DOHH2 (cell line): Measurements from ENCODE around the gene FMOD.
A peak's percentile ranks its signal among the peaks of the same experiment; 100 is the strongest.

Source experiments
- H3F3A ChIP-seq: fragments of 200-600 bp; sonication (generic), shearing (Covaris generic); 2 replicates; pipeline ENCODE4 v1.6.0; 2016; ENCODE audit warnings: antibody characterized with exemption, mild to moderate bottlenecking; ENCODE audit not compliant: control insufficient read depth, insufficient read depth
- H3K27ac ChIP-seq: fragments of 200-600 bp; sonication (generic); 2 replicates; pipeline ENCODE4 v1.5.1; 2014; ENCODE audit warnings: low read depth, mild to moderate bottlenecking, low read length, moderate library complexity
- H3K27me3 ChIP-seq: fragments of 200-600 bp; sonication (generic); 2 replicates; pipeline ENCODE4 v1.6.1; 2014; ENCODE audit warnings: mild to moderate bottlenecking, low read length, mixed read lengths; ENCODE audit not compliant: control insufficient read depth
- H3K36me3 ChIP-seq: fragments of 200-600 bp; sonication (generic); 2 replicates; pipeline ENCODE4 v1.6.1; 2014; ENCODE audit warnings: mild to moderate bottlenecking, low read length, moderate library complexity, mixed read lengths; ENCODE audit not compliant: control insufficient read depth
- H3K4me1 ChIP-seq: fragments of 200-600 bp; sonication (generic); 2 replicates; pipeline ENCODE4 v1.6.1; 2014; ENCODE audit warnings: mild to moderate bottlenecking, low read length, mixed read lengths; ENCODE audit not compliant: control insufficient read depth
- H3K4me2 ChIP-seq: fragments of 200-600 bp; sonication (generic); 2 replicates; pipeline ENCODE4 v1.6.0; 2014; ENCODE audit warnings: mild to moderate bottlenecking, low read length, moderate library complexity
- H3K4me3 ChIP-seq: fragments of 200-600 bp; sonication (generic); 2 replicates; pipeline ENCODE4 v1.5.1; 2014; ENCODE audit warnings: mild to moderate bottlenecking, low read length, mixed read lengths
- H3K79me2 ChIP-seq: fragments of 200-600 bp; sonication (generic); 2 replicates; pipeline ENCODE4 v1.6.1; 2014; ENCODE audit warnings: mild to moderate bottlenecking, low read length, mixed read lengths; ENCODE audit not compliant: control insufficient read depth
- H3K9me2 ChIP-seq: fragments of 200-600 bp; sonication (generic); replicated peaks from 2 replicates; pipeline ENCODE4 v1.6.1; 2014; ENCODE audit warnings: mild to moderate bottlenecking, low read length, mixed read lengths; ENCODE audit not compliant: control insufficient read depth
- H3K9me3 ChIP-seq: fragments of 200-600 bp; sonication (generic); 2 replicates; pipeline ENCODE4 v1.6.1; 2014; ENCODE audit warnings: antibody characterized with exemption, low read length, mixed read lengths; ENCODE audit not compliant: control insufficient read depth, insufficient read depth
- H4K20me1 ChIP-seq: fragments of 200-600 bp; sonication (generic); 2 replicates; pipeline ENCODE4 v1.6.0; 2014; ENCODE audit warnings: low read depth, mild to moderate bottlenecking, antibody characterized with exemption, low read length, moderate library complexity; ENCODE audit not compliant: control insufficient read depth, insufficient read depth
- EZH2phosphoT487 ChIP-seq: fragments of 200-600 bp; sonication (generic); IDR thresholded peaks from 2 replicates; pipeline ENCODE4 v1.6.1; 2017; ENCODE audit warnings: borderline replicate concordance, mild to moderate bottlenecking, antibody characterized with exemption, low read length, moderate library complexity, mixed read lengths
- TF ChIP-seq, protein P1 (sequence below): fragments of 200-600 bp; sonication (generic); IDR thresholded peaks from one replicate; pipeline ENCODE4 v1.5.1; 2014; ENCODE audit warnings: antibody characterized with exemption, mild to moderate bottlenecking, low read depth, low read length; ENCODE audit not compliant: poor library complexity, severe bottlenecking

Gene FMOD

GRCh38 chr1:203328714-203329122, 22.2 kb downstream of the FMOD start:
- no peak overlapping the region for H3K4me3 ChIP-seq
- H3K4me2 ChIP-seq = peak overlapping the region; percentile 99
- H3K27ac ChIP-seq = peak overlapping the region; percentile 100; the same call in 1 of the 2 replicates

DNA sequence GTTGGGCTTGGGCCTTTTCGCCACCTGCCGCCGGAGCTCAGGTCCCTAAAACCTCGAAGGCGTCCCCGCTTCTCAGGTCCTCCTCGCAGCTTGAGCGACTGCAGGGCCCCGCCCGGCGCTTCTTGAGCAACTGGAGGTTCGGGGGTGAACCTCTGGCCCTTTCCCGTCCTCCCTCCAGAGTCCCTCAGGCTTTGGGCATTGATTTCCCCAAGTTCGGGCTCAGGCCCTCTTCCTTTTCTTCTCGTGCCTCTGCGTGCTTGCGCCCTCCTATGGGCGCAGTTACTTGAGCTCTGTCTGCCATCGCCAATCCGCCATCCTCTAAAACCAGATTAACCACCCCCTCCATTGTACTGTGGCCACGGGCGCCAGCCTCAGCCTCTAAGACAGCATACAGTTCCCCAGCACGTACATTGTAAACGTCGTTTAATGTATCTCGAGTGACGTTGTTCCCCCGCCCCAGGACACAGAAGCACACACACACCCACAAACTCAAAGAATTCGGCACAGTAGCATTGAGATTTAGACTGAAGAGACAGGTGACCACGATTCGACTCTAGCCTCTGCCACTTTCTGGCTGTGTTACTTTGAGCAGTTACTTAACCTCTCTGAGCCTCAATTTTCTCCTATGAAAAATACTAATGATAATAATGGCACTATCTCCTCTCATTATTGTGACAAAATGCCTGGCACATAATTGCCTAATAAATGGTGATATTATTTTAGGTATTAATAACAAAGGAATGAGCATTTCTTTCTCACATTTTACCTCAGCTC, 23.1 kb downstream of the FMOD start:
- H3K4me3 ChIP-seq = peak overlapping the region; percentile 70
- peaks cover 8% of the 10 kb centered on the region for H3K79me2 ChIP-seq
- no peaks in the 10 kb centered on the region for H3K9me3 ChIP-seq
- H3K4me1 ChIP-seq = peaks cover 59% of the 10 kb centered on the region
- H3K36me3 ChIP-seq = 0 out of 2 replicates have a peak, but pooled peaks cover 3% of the 10 kb centered on the region
- TF ChIP-seq, protein P1, sequence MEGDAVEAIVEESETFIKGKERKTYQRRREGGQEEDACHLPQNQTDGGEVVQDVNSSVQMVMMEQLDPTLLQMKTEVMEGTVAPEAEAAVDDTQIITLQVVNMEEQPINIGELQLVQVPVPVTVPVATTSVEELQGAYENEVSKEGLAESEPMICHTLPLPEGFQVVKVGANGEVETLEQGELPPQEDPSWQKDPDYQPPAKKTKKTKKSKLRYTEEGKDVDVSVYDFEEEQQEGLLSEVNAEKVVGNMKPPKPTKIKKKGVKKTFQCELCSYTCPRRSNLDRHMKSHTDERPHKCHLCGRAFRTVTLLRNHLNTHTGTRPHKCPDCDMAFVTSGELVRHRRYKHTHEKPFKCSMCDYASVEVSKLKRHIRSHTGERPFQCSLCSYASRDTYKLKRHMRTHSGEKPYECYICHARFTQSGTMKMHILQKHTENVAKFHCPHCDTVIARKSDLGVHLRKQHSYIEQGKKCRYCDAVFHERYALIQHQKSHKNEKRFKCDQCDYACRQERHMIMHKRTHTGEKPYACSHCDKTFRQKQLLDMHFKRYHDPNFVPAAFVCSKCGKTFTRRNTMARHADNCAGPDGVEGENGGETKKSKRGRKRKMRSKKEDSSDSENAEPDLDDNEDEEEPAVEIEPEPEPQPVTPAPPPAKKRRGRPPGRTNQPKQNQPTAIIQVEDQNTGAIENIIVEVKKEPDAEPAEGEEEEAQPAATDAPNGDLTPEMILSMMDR = peak; percentile 67
- no peak for TF ChIP-seq EZH2phosphoT487
- H4K20me1 ChIP-seq = no peaks in the 10 kb centered on the region
- no peaks in the 10 kb centered on the region for H3K9me2 ChIP-seq
- peak overlapping the region; percentile 100 for H3K27ac ChIP-seq
- peaks cover 46% of the 10 kb centered on the region for H3F3A ChIP-seq
- peak overlapping the region; percentile 99 for H3K4me2 ChIP-seq
- H3K27me3 ChIP-seq = no peaks in the 10 kb centered on the region

More at GRCh38 chr1:203328714-203329122, 22.2 kb downstream of the FMOD start:
- Histone ChIP-seq H3K4me1 (peaks cover 51% of the 10 kb centered on the region), H4K20me1 (no peaks in the 10 kb centered on the region), H3K36me3 (0 out of 2 replicates have a peak, but pooled peaks cover 3% of the 10 kb centered on the region), H3K9me2 (no peaks in the 10 kb centered on the region), H3K9me3 (no peaks in the 10 kb centered on the region), H3K27me3 (no peaks in the 10 kb centered on the region), H3K79me2 (peaks cover 3% of the 10 kb centered on the region), H3F3A (peaks cover 43% of the 10 kb centered on the region)
- no peak for TF ChIP-seq EZH2phosphoT487
- TF ChIP-seq, protein P1 = no peak

GRCh38 chr1:203326830-203327683, 23.9 kb downstream of the FMOD start:
- Histone ChIP-seq H3F3A (peaks cover 54% of the 10 kb centered on the region), H3K4me3 (peak overlapping the region; percentile 83), H3K27ac (peak overlapping the region; percentile 100), H3K79me2 (peaks cover 8% of the 10 kb centered on the region), H3K4me2 (peak overlapping the region; percentile 99), H3K36me3 (0 out of 2 replicates have a peak, but pooled peaks cover 3% of the 10 kb centered on the region), H3K27me3 (no peaks in the 10 kb centered on the region), H4K20me1 (no peaks in the 10 kb centered on the region), H3K9me2 (no peaks in the 10 kb centered on the region), H3K4me1 (peaks cover 67% of the 10 kb centered on the region), H3K9me3 (no peaks in the 10 kb centered on the region)
- TF ChIP-seq, protein P1 = no peak
- no peak for TF ChIP-seq EZH2phosphoT487
